Measurements from ENCODE around the gene KLK3. TPM values are rescaled to one million over a fixed set of nuclear protein-coding genes. Genes with fewer than 3 reads are reported as not detected.

KLK3 gene
- total RNA-seq, 2 donors from 2014 or later: not detected

- 73 to 100% methylated on average over 1 to 3 of the region's 3 CpGs for WGBS, 2 experiments (ENCODE audit: insufficient coverage in 1 of 2, insufficient read length in 1 of 2)
- H3K4me3 ChIP-seq (ENCODE audit: low read length): no peak overlapping the region
- Mint-ChIP-seq H3K27me3 (ENCODE audit: insufficient read depth) (peaks cover 66% of the 10 kb centered on the region), H3K4me3 (no peak overlapping the region), H3K4me1 (no peaks in the 10 kb centered on the region), H3K9me3 (peaks cover 16% of the 10 kb centered on the region), H3K27ac (no peak overlapping the region), H3K36me3 (ENCODE audit: low read depth) (no peaks in the 10 kb centered on the region)
- no peaks in the 10 kb centered on the region for H3K9me3 ChIP-seq (ENCODE audit: control insufficient read depth, low read length)
- no peaks in the 10 kb centered on the region for H3K36me3 ChIP-seq (ENCODE audit: control insufficient read depth, insufficient read depth, low read length)
- no peak overlapping the region for H3K27ac ChIP-seq (ENCODE audit: low read depth, low read length)
- H3K9ac ChIP-seq (ENCODE audit: extremely low read depth, low read length, poor library complexity, severe bottlenecking): no peak overlapping the region
- H3K27me3 ChIP-seq (ENCODE audit: control insufficient read depth, insufficient read depth, low read length, poor library complexity, severe bottlenecking): no peaks in the 10 kb centered on the region
- no peaks in the 10 kb centered on the region for H3K4me1 ChIP-seq (ENCODE audit: control insufficient read depth, insufficient read depth, low read length)
- no peak for DNase-seq
- TF ChIP-seq CTCF (conservative IDR thresholded peaks at IDR 0.05): no peak
Observed at GRCh38 chr19:50899569-50899968, 44.9 kb downstream of the KLK3 start.

GRCh38 chr19:50902640-50903039, 47.9 kb downstream of the KLK3 start:
- 92 to 100% methylated on average over 2 to 3 of the region's 4 CpGs for WGBS, 2 experiments (ENCODE audit: insufficient coverage in 1 of 2, insufficient read length in 1 of 2)
- H3K27me3 Mint-ChIP-seq (ENCODE audit: insufficient read depth): peaks cover 63% of the 10 kb centered on the region
- peaks cover 13% of the 10 kb centered on the region for H3K27me3 ChIP-seq (ENCODE audit: control insufficient read depth, insufficient read depth, low read length, poor library complexity, severe bottlenecking)

GRCh38 chr19:50906217-50906616, 51.5 kb downstream of the KLK3 start:
- Mint-ChIP-seq H3K4me3 (no peak overlapping the region), H3K27ac (no peak overlapping the region)
- no peak overlapping the region for H3K9ac ChIP-seq (ENCODE audit: extremely low read depth, low read length, poor library complexity, severe bottlenecking)

More at GRCh38 chr19:50902640-50903039, 47.9 kb downstream of the KLK3 start:
- H3K4me3 ChIP-seq (ENCODE audit: low read length): no peak overlapping the region
- no peak for DNase-seq
- Mint-ChIP-seq H3K36me3 (ENCODE audit: low read depth) (no peaks in the 10 kb centered on the region), H3K4me1 (no peaks in the 10 kb centered on the region), H3K4me3 (no peak overlapping the region), H3K9me3 (no peaks in the 10 kb centered on the region), H3K27ac (no peak overlapping the region)
- no peaks in the 10 kb centered on the region for H3K9me3 ChIP-seq (ENCODE audit: control insufficient read depth, low read length)
- no peak overlapping the region for H3K9ac ChIP-seq (ENCODE audit: extremely low read depth, low read length, poor library complexity, severe bottlenecking)
- no peak for TF ChIP-seq CTCF (conservative IDR thresholded peaks at IDR 0.05)
- no peak overlapping the region for H3K27ac ChIP-seq (ENCODE audit: low read depth, low read length)
- H3K4me1 ChIP-seq (ENCODE audit: control insufficient read depth, insufficient read depth, low read length): no peaks in the 10 kb centered on the region
- no peaks in the 10 kb centered on the region for H3K36me3 ChIP-seq (ENCODE audit: control insufficient read depth, insufficient read depth, low read length)

More at GRCh38 chr19:50906217-50906616, 51.5 kb downstream of the KLK3 start:
- no peak overlapping the region for H3K4me3 ChIP-seq (ENCODE audit: low read length)
- H3K27ac ChIP-seq (ENCODE audit: low read depth, low read length): no peak overlapping the region
- no peaks in the 10 kb centered on the region for H3K4me1 ChIP-seq (ENCODE audit: control insufficient read depth, insufficient read depth, low read length)
- peak; percentile 79 for TF ChIP-seq CTCF (conservative IDR thresholded peaks at IDR 0.05)
- 20 to 29% methylated on average over 3 to 5 of the region's 5 CpGs for WGBS, 2 experiments (ENCODE audit: insufficient coverage in 1 of 2, insufficient read length in 1 of 2)
- no peaks in the 10 kb centered on the region for H3K36me3 ChIP-seq (ENCODE audit: control insufficient read depth, insufficient read depth, low read length)
- peak; percentile 91 for DNase-seq
- H3K36me3 Mint-ChIP-seq (ENCODE audit: low read depth): no peaks in the 10 kb centered on the region
- peaks cover 56% of the 10 kb centered on the region for H3K27me3 Mint-ChIP-seq (ENCODE audit: insufficient read depth)
- no peaks in the 10 kb centered on the region for H3K4me1 Mint-ChIP-seq
- no peaks in the 10 kb centered on the region for H3K9me3 Mint-ChIP-seq
- H3K9me3 ChIP-seq (ENCODE audit: control insufficient read depth, low read length): no peaks in the 10 kb centered on the region
- peaks cover 44% of the 10 kb centered on the region for H3K27me3 ChIP-seq (ENCODE audit: control insufficient read depth, insufficient read depth, low read length, poor library complexity, severe bottlenecking)

All from endodermal cell (in vitro differentiated cells).